NT2/D1 (cell line): ENCODE measurements around the gene KCNN3.

Experiments used
- SUZ12 ChIP-seq: IDR thresholded peaks from 2 replicates; pipeline ENCODE4 v1.6.1; 2011; ENCODE audit not compliant: insufficient read length, insufficient read depth; ENCODE audit errors: extremely low read depth
- ZNF274 ChIP-seq: IDR thresholded peaks from 2 replicates; pipeline ENCODE4 v1.6.1; 2011; ENCODE audit warnings: mild to moderate bottlenecking, low read depth, low read length

DNA sequence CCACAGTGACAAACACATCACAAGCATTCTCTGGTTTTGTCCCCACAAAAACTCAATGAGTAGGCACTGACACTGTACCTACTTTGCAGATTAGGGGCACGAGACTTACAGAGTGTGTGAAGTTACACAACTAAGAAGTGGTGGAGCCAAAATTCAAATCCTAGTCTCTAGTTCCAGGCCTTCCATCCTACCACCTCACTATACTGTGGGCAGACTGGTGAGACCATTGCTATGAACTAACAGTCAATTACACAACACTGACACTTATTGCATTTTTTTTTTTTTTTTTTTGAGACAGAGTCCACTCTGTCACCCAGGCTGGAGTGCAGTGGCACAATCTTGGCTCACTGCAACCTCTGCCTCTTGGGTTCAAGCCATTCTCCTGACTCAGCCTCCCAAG lies 71.4 kb downstream of the KCNN3 start:
- no peak for TF ChIP-seq SUZ12
- no peak for TF ChIP-seq ZNF274
